ENCODE results near the gene GGN. TPM values are rescaled to one million over a fixed set of nuclear protein-coding genes. Genes with fewer than 3 reads are reported as not detected.
A peak's percentile ranks its signal among the peaks of the same experiment; 100 is the strongest.

The GGN gene
- total and polyA plus RNA-seq, 9 of the 15 experiments (the other 6 are each of a cell fraction or from before 2014, with no cell fraction given): 0.15 to 0.33 TPM; not detected in 7

- TF ChIP-seq CBFA2T2 (conservative IDR thresholded peaks at IDR 0.05) (0 out of 2 replicates have a peak, but pooled peaks have one; percentile 18), ZNF282 (CRISPR knock-in tag; IDR thresholded peaks at IDR 0.05) (no peak), CREB5 (CRISPR knock-in tag; IDR thresholded peaks at IDR 0.05) (no peak), USF1 (CRISPR knock-in tag; IDR thresholded peaks at IDR 0.05) (no peak), MED1 (CRISPR knock-in tag; IDR thresholded peaks at IDR 0.05; ENCODE audit: borderline replicate concordance) (no peak), ZNF551 (CRISPR knock-in tag; IDR thresholded peaks at IDR 0.05) (no peak), ZEB2 (IDR thresholded peaks at IDR 0.05) (no peak), ETV6 (IDR thresholded peaks at IDR 0.05; ENCODE audit: borderline replicate concordance in 1 of 2, low read depth in 2 of 2, low read length in 1 of 2) (no peak), ETV6 (CRISPR knock-in tag; IDR thresholded peaks at IDR 0.05; ENCODE audit: borderline replicate concordance) (no peak), SIN3A (IDR thresholded peaks at IDR 0.05; ENCODE audit: borderline replicate concordance in 2 of 2, control insufficient read depth in 1 of 2, low read depth in 2 of 2, low read length in 2 of 2) (0 out of 4 replicates have a peak, but pooled peaks of 1 of the 2 experiments have one; percentile 3), NFIX (CRISPR knock-in tag; IDR thresholded peaks at IDR 0.05; ENCODE audit: low read depth) (no peak), ARID1B (IDR thresholded peaks at IDR 0.05) (no peak), FOXA1 (IDR thresholded peaks at IDR 0.05; ENCODE audit: borderline replicate concordance) (no peak), ZNF695 (CRISPR knock-in tag; IDR thresholded peaks at IDR 0.05) (no peak)
- CTCF ChIA-PET (ENCODE audit: low intra/inter-chr PET ratio): no interaction called here
- in situ Hi-C loops (cut with MboI) (no loop called here), intact Hi-C loops (cut with micrococcal nuclease) (no loop called here)
- Histone ChIP-seq H3K4me1 (replicated peaks in 1 of 2; ENCODE audit: control insufficient read depth in 2 of 2, insufficient read depth in 2 of 2, low read length in 2 of 2) (peaks cover 37 to 58% of the 10 kb centered on the region in 2 experiments), H3K9me1 (ENCODE audit: control insufficient read depth, insufficient read depth, low read length) (peaks cover 2% of the 10 kb centered on the region), H2AFZ (ENCODE audit: low read depth, low read length) (peak overlapping the region; percentile 82; the same call in 1 of the 2 replicates), H4K20me1 (replicated peaks; ENCODE audit: control insufficient read depth, insufficient read depth, low read length) (no peaks in the 10 kb centered on the region), H3K4me3 (no peak overlapping the region), H3K27ac (ENCODE audit: extremely low read depth, low read depth, low read length) (no peak overlapping the region), H3K9ac (ENCODE audit: insufficient read depth in 1 of 2, low read depth in 2 of 2, low read length in 2 of 2) (peak overlapping the region; percentile 32 to 87; a peak in 3 of 4 replicates), H3K79me2 (ENCODE audit: control insufficient read depth, insufficient read depth, low read length) (no peaks in the 10 kb centered on the region), H3K36me3 (ENCODE audit: control insufficient read depth, insufficient read depth, low read length) (no peaks in the 10 kb centered on the region), H3K27me3 (ENCODE audit: control insufficient read depth in 2 of 2, insufficient read depth in 2 of 2, low read length in 2 of 2) (no peaks in the 10 kb centered on the region), H3K9me3 (replicated peaks; ENCODE audit: control insufficient read depth, insufficient read depth, low read depth, low read length) (no peaks in the 10 kb centered on the region), H3K4me2 (ENCODE audit: insufficient read depth, low read length) (peak overlapping the region; percentile 69)
- POLR2A ChIA-PET: interaction anchor here (0.6 kb wide), 2 partner anchors 14 to 425 kb away, joined by 3 read pairs; no protein-coding TSS in a partner anchor
- 53% methylated on average over 8 of the region's 8 CpGs for WGBS (ENCODE audit: insufficient coverage, low coverage, missing lambda C conversion rate)
- FAIRE-seq: no peak
- ATAC-seq: no peak
- no TSS peak for BruUV-seq (replicated peaks)
- no peak for DNase-seq (ENCODE audit: extremely low read depth in 1 of 4, low spot score in 3 of 4)
Observed at GRCh38 chr19:38417146-38417543, 29.3 kb upstream of the GGN start.

All from K562 (cell line).